Stimulated activated CD4-positive, alpha-beta T cell treated with anti-CD3 and anti-CD28 coated beads, Interleukin-12 subunit alpha, Interleukin-12 subunit beta, amount 100 ng/mL, for 4 hours (primary cell): ENCODE data around the gene LGALS8.
"Not testable (repeated sequence)": the region's sequence is repeated elsewhere in the genome, so short reads cannot be mapped to it uniquely, and the experiment has no call there.

Experiments used
- DNase-seq: peaks from one replicate; pipeline ENCODE4 v3.0.0-alpha.2; 2020

Gene LGALS8

GRCh38 chr1:236543065-236543669 lies 19.4 kb downstream of the LGALS8 start:
- no peak for DNase-seq

GRCh38 chr1:236545621-236546169 lies 21.9 kb downstream of the LGALS8 start:
- DNase-seq = no peak

- DNase-seq = no peak
These were observed 24.7 kb downstream of the LGALS8 start for GRCh38 chr1:236548452-236548851.

GRCh38 chr1:236550961-236551851 lies 27.4 kb downstream of the LGALS8 start:
- DNase-seq = no peak

- DNase-seq = no peak
These were observed 28.3 kb downstream of the LGALS8 start for GRCh38 chr1:236552096-236552495.

- DNase-seq = no peak
These were observed 29.1 kb downstream of the LGALS8 start for GRCh38 chr1:236552901-236553300.

- no peak for DNase-seq
These were observed 29.6 kb downstream of the LGALS8 start for GRCh38 chr1:236553370-236553769.

- no peak for DNase-seq
These were observed 32.8 kb downstream of the LGALS8 start for GRCh38 chr1:236556606-236557005.

- DNase-seq = no peak
These were observed 34.3 kb downstream of the LGALS8 start for GRCh38 chr1:236558081-236558480.

- DNase-seq = no peak
These were observed 35.1 kb downstream of the LGALS8 start for GRCh38 chr1:236558846-236559245.

GRCh38 chr1:236560213-236560771 lies 36.5 kb downstream of the LGALS8 start:
- no peak for DNase-seq

- no peak for DNase-seq
These were observed 38.2 kb downstream of the LGALS8 start for GRCh38 chr1:236561976-236562375.

GRCh38 chr1:236565530-236565929 lies 41.7 kb downstream of the LGALS8 start:
- no peak for DNase-seq

- no peak for DNase-seq
These were observed 44.6 kb downstream of the LGALS8 start for GRCh38 chr1:236568285-236568894.

- DNase-seq = no peak
These were observed 51.7 kb downstream of the LGALS8 start for GRCh38 chr1:236575523-236575922.

GRCh38 chr1:236576004-236576403 lies 52.2 kb downstream of the LGALS8 start:
- DNase-seq = no peak

GRCh38 chr1:236577041-236577440 lies 53.3 kb downstream of the LGALS8 start:
- not testable (repeated sequence) for DNase-seq

- no peak for DNase-seq
These were observed 54.9 kb downstream of the LGALS8 start for GRCh38 chr1:236578661-236579060.

GRCh38 chr1:236580404-236580803 lies 56.6 kb downstream of the LGALS8 start:
- DNase-seq = not testable (repeated sequence)

GRCh38 chr1:236581528-236581927 lies 57.7 kb downstream of the LGALS8 start:
- no peak for DNase-seq

- DNase-seq = no peak
These were observed 65.7 kb downstream of the LGALS8 start for GRCh38 chr1:236589531-236589930.

- DNase-seq = no peak
These were observed 66.9 kb downstream of the LGALS8 start for GRCh38 chr1:236590553-236591150.

GRCh38 chr1:236602171-236602570 lies 78.4 kb downstream of the LGALS8 start:
- no peak for DNase-seq
